ENCODE measurements around the gene LAYN. TPM values are rescaled to one million over a fixed set of nuclear protein-coding genes. Genes with fewer than 3 reads are reported as not detected.

Gene LAYN
- polyA plus RNA-seq, 1 of the 3 experiments (the other 2 are of a cell fraction): 366 TPM

DNA sequence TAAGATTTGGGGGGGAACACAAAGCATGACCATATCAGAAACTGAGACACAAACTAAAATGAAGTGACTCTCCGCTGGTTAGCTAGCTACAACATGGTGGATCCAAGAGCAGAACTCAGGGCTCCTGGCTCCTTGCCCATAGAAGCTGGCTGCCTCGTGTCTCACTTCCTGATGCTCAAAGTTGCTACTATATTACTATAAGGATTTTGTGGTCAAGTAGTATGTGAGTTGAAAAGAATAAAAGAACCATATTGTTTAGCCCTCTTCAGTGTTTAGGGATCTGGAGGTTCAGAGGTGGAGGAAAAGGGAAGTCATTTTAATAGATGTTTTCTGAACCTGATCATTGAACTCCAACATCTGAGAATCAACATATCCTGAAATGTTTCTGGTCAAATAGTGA is 44.9 kb downstream of the LAYN start:
- CTCF ChIA-PET: interaction anchor here (0.5 to 2.9 kb wide), 8 partner anchors 10 to 256 kb away, joined by 3 to 24 read pairs (median 7); no protein-coding TSS in a partner anchor
- DNase-seq: no peak

DNA sequence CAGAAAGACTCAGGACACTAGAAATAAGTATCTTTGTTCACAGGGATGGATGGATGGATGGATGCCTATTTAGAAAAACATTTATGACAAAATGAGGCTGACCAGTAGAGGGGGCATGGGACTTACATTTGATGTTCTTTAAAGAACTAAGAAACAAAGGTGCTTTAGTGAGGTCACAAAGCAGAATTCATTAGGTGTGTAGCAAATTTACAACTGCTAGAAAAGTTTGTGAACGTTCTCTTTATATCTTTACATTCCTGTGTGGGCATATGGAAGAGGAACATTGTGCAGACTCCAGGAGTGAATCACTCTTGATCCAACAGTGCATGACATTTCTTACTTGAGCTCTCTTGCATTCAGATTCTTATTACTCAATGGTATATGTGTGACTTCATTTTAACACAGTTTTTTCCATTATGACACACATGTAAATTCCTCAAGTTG is 45.9 kb downstream of the LAYN start:
- H2AFZ ChIP-seq (ENCODE audit: low read depth): peak overlapping the region; percentile 33; the same call in 1 of the 2 replicates
- no peak overlapping the region for H3K4me3 ChIP-seq (ENCODE audit: low read depth in 2 of 2, low read length in 1 of 2)
- DNase-seq: peak; percentile 27

More for the DNA sequence above, 44.9 kb downstream of the LAYN start:
- Histone ChIP-seq H3K9me3 (no peaks in the 10 kb centered on the region), H3K36me3 (replicated peaks in 1 of 2; ENCODE audit: control insufficient read depth in 1 of 2, insufficient read depth in 2 of 2, low read length in 1 of 2) (no peaks in the 10 kb centered on the region), H3K27me3 (ENCODE audit: insufficient read depth) (no peaks in the 10 kb centered on the region), H3K4me1 (ENCODE audit: control insufficient read depth in 1 of 2, insufficient read depth in 2 of 2, low read depth in 1 of 2, low read length in 1 of 2) (peaks cover 5 to 14% of the 10 kb centered on the region in 2 experiments; a peak in 3 of 4 replicates), H3K9me2 (no peaks in the 10 kb centered on the region), H3K4me2 (peak overlapping the region; percentile 6; the same call in 1 of the 2 replicates), H3K4me3 (ENCODE audit: low read depth in 2 of 2, low read length in 1 of 2) (no peak overlapping the region), H4K20me1 (ENCODE audit: insufficient read depth) (no peaks in the 10 kb centered on the region), H3K27ac (ENCODE audit: low read depth in 2 of 2, low read length in 1 of 2) (peak overlapping the region in 1 of 2 experiments; percentile 50; a peak in 2 of 4 replicates), H3F3A (replicated peaks; ENCODE audit: insufficient read depth) (peaks cover 14% of the 10 kb centered on the region), H3K79me2 (ENCODE audit: insufficient read depth) (no peaks in the 10 kb centered on the region), H2AFZ (ENCODE audit: low read depth) (peak overlapping the region; percentile 74; the same call in 1 of the 2 replicates), H3K9ac (peak overlapping the region; percentile 31; the same call in 1 of the 2 replicates)
- 0 out of 2 replicates have a peak, but pooled peaks have one; percentile 24 for TF ChIP-seq TCF12 (IDR thresholded peaks at IDR 0.05)
- peak; percentile 44; the same call in 1 of the 2 replicates for TF ChIP-seq YY1 (IDR thresholded peaks at IDR 0.05; ENCODE audit: low read depth)
- TF ChIP-seq, protein P1, sequence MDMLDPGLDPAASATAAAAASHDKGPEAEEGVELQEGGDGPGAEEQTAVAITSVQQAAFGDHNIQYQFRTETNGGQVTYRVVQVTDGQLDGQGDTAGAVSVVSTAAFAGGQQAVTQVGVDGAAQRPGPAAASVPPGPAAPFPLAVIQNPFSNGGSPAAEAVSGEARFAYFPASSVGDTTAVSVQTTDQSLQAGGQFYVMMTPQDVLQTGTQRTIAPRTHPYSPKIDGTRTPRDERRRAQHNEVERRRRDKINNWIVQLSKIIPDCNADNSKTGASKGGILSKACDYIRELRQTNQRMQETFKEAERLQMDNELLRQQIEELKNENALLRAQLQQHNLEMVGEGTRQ (IDR thresholded peaks at IDR 0.05; ENCODE audit: borderline replicate concordance, low read depth, low read length): no peak
- TF ChIP-seq, protein P2, sequence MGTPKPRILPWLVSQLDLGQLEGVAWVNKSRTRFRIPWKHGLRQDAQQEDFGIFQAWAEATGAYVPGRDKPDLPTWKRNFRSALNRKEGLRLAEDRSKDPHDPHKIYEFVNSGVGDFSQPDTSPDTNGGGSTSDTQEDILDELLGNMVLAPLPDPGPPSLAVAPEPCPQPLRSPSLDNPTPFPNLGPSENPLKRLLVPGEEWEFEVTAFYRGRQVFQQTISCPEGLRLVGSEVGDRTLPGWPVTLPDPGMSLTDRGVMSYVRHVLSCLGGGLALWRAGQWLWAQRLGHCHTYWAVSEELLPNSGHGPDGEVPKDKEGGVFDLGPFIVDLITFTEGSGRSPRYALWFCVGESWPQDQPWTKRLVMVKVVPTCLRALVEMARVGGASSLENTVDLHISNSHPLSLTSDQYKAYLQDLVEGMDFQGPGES (IDR thresholded peaks at IDR 0.05; ENCODE audit: low read depth, low read length): no peak
- peak in 1 of 2 experiments; percentile 38; a peak in 1 of 4 replicates for TF ChIP-seq EP300 (IDR thresholded peaks at IDR 0.05; ENCODE audit: borderline replicate concordance in 1 of 2, low read depth in 1 of 2, low read length in 1 of 2)
- TF ChIP-seq NFIC (IDR thresholded peaks at IDR 0.05; ENCODE audit: borderline replicate concordance): peak; percentile 68
- TF ChIP-seq, protein P3, sequence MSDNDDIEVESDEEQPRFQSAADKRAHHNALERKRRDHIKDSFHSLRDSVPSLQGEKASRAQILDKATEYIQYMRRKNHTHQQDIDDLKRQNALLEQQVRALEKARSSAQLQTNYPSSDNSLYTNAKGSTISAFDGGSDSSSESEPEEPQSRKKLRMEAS (IDR thresholded peaks at IDR 0.05; ENCODE audit: low read depth): 0 out of 2 replicates have a peak, but pooled peaks have one; percentile 46
- TF ChIP-seq ELF1 (IDR thresholded peaks at IDR 0.05): peak; percentile 49; the same call in 1 of the 2 replicates
- POLR2A ChIA-PET: no interaction called here
- WGBS (ENCODE audit: low lambda C conversion rate): 51% methylated on average over 2 of the region's 2 CpGs

More for the DNA sequence above, 45.9 kb downstream of the LAYN start:
- H3K9me2 ChIP-seq: no peaks in the 10 kb centered on the region
- ChIA-PET POLR2A (interaction anchor here (0.7 kb wide), 1 partner anchor 197 kb away, joined by 3 read pairs; no protein-coding TSS in a partner anchor), CTCF (interaction anchor here (0.6 to 2.9 kb wide), 32 partner anchors 8 to 265 kb away, joined by 3 to 30 read pairs (median 6); no protein-coding TSS in a partner anchor)
- peaks cover 5 to 14% of the 10 kb centered on the region in 2 experiments; a peak in 3 of 4 replicates for H3K4me1 ChIP-seq (ENCODE audit: control insufficient read depth in 1 of 2, insufficient read depth in 2 of 2, low read depth in 1 of 2, low read length in 1 of 2)
- TF ChIP-seq SMC3 (IDR thresholded peaks at IDR 0.05; ENCODE audit: low read depth, low read length) (peak; percentile 45; the same call in 1 of the 2 replicates), JUND (IDR thresholded peaks at IDR 0.05) (no peak), RAD21 (IDR thresholded peaks at IDR 0.05; ENCODE audit: low read length) (peak; percentile 78), YY1 (IDR thresholded peaks at IDR 0.05; ENCODE audit: low read depth) (no peak), MEF2A (IDR thresholded peaks at IDR 0.05; ENCODE audit: borderline replicate concordance, low read depth) (no peak), GABPA (IDR thresholded peaks at IDR 0.05; ENCODE audit: low read depth) (no peak), FOSL2 (IDR thresholded peaks at IDR 0.05; ENCODE audit: borderline replicate concordance, low read depth) (no peak)
- TF ChIP-seq, protein P4, sequence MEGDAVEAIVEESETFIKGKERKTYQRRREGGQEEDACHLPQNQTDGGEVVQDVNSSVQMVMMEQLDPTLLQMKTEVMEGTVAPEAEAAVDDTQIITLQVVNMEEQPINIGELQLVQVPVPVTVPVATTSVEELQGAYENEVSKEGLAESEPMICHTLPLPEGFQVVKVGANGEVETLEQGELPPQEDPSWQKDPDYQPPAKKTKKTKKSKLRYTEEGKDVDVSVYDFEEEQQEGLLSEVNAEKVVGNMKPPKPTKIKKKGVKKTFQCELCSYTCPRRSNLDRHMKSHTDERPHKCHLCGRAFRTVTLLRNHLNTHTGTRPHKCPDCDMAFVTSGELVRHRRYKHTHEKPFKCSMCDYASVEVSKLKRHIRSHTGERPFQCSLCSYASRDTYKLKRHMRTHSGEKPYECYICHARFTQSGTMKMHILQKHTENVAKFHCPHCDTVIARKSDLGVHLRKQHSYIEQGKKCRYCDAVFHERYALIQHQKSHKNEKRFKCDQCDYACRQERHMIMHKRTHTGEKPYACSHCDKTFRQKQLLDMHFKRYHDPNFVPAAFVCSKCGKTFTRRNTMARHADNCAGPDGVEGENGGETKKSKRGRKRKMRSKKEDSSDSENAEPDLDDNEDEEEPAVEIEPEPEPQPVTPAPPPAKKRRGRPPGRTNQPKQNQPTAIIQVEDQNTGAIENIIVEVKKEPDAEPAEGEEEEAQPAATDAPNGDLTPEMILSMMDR (IDR thresholded peaks at IDR 0.05): peak; percentile 74
- TF ChIP-seq, protein P5, sequence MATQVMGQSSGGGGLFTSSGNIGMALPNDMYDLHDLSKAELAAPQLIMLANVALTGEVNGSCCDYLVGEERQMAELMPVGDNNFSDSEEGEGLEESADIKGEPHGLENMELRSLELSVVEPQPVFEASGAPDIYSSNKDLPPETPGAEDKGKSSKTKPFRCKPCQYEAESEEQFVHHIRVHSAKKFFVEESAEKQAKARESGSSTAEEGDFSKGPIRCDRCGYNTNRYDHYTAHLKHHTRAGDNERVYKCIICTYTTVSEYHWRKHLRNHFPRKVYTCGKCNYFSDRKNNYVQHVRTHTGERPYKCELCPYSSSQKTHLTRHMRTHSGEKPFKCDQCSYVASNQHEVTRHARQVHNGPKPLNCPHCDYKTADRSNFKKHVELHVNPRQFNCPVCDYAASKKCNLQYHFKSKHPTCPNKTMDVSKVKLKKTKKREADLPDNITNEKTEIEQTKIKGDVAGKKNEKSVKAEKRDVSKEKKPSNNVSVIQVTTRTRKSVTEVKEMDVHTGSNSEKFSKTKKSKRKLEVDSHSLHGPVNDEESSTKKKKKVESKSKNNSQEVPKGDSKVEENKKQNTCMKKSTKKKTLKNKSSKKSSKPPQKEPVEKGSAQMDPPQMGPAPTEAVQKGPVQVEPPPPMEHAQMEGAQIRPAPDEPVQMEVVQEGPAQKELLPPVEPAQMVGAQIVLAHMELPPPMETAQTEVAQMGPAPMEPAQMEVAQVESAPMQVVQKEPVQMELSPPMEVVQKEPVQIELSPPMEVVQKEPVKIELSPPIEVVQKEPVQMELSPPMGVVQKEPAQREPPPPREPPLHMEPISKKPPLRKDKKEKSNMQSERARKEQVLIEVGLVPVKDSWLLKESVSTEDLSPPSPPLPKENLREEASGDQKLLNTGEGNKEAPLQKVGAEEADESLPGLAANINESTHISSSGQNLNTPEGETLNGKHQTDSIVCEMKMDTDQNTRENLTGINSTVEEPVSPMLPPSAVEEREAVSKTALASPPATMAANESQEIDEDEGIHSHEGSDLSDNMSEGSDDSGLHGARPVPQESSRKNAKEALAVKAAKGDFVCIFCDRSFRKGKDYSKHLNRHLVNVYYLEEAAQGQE (IDR thresholded peaks at IDR 0.05; ENCODE audit: low read depth, low read length): no peak
- H3K27ac ChIP-seq (ENCODE audit: low read depth in 2 of 2, low read length in 1 of 2): no peak overlapping the region
- no peaks in the 10 kb centered on the region for H3K36me3 ChIP-seq (replicated peaks in 1 of 2; ENCODE audit: control insufficient read depth in 1 of 2, insufficient read depth in 2 of 2, low read length in 1 of 2)
- H3K9ac ChIP-seq: no peak overlapping the region
- no peaks in the 10 kb centered on the region for H3K9me3 ChIP-seq
- 6% methylated on average over 1 of the region's 1 CpG for WGBS (ENCODE audit: low lambda C conversion rate)
- peaks cover 14% of the 10 kb centered on the region for H3F3A ChIP-seq (replicated peaks; ENCODE audit: insufficient read depth)
- H3K4me2 ChIP-seq: no peak overlapping the region
- no peaks in the 10 kb centered on the region for H4K20me1 ChIP-seq (ENCODE audit: insufficient read depth)
- H3K79me2 ChIP-seq (ENCODE audit: insufficient read depth): no peaks in the 10 kb centered on the region
- no peaks in the 10 kb centered on the region for H3K27me3 ChIP-seq (ENCODE audit: insufficient read depth)
